HEK293T (cell line): ENCODE measurements around the gene PCBP3.

Source experiments
- ARNT ChIP-seq: fragments of 450-650 bp; IDR thresholded peaks from 2 replicates; pipeline ENCODE4 v1.6.1; 2017; ENCODE audit warnings: mild to moderate bottlenecking
- SP1 ChIP-seq: fragments of 450-650 bp; IDR thresholded peaks from 2 replicates; pipeline ENCODE4 v1.6.1; 2017

DNA sequence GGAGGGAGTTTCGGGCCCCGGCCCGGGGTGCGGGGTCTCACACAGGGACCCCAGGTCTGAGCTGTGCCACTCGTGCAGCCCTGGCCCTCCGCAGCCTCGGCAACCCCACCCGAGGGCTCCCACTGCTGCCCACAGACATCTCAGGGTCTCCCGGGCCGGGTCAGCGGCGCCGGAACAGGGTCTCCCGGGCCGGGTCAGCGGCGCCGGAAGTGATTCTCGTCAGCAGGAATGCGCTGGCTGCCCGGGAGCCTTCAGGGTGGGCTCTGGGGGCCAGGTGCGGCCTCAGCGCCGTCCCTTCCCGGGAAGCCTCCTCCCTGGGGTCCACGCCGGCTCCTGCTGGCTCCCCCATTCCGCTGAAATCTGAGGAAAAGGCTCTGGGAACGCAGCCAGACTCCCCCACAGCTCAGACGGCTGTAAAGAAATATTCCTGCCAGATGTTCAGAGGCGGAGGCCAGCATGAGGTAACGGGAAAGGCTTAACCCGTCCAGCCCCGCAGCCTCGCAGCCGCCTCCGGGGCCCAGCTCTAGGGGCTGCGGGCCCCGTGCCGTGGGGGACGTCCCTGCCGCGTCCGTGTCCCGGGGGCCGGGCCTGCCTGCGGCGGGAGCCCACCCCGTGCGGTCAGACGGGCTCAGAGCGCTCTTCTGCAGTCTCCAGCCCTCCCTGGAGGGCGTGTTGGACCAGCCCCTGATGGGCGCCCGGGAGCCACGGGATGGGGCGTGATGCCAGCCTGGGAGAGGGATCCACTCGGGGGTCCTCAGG, 329.4 kb downstream of the PCBP3 start:
- TF ChIP-seq SP1, result no peak
- no peak for TF ChIP-seq ARNT
